Measurements from ENCODE around the gene SUPT4H1.
A peak's percentile ranks its signal among the peaks of the same experiment; 100 is the strongest.
"Not testable (repeated sequence)": the region's sequence is repeated elsewhere in the genome, so short reads cannot be mapped to it uniquely, and the experiment has no call there.

SUPT4H1 gene

GRCh38 chr17:58351831-58352595 lies at the start of gene SUPT4H1:
Gene SUPT4H1, minus strand, starts transcription at chr17:58352201. Its CDS starts 66 bp downstream, at chr17:58352135.
- in situ Hi-C loops (cut with HindIII; ENCODE audit: low sequenced_read_pairs): no loop called here
- DNase-seq (ENCODE audit: low read depth, low spot score): peak; percentile 92
- TF ChIP-seq CTCF (IDR thresholded peaks at IDR 0.05; ENCODE audit: low read depth, low read length): no peak

GRCh38 chr17:58401287-58401686 lies 49.3 kb upstream of the SUPT4H1 start:
- DNase-seq (ENCODE audit: low read depth, low spot score): no peak
- no peak overlapping the region for H3K4me3 ChIP-seq (ENCODE audit: low read depth, low read length)
- TF ChIP-seq CTCF (IDR thresholded peaks at IDR 0.05; ENCODE audit: low read depth, low read length): no peak
- in situ Hi-C loops (cut with HindIII; ENCODE audit: low sequenced_read_pairs): no loop called here

More at GRCh38 chr17:58351831-58352595, at the start of gene SUPT4H1:
- H3K4me3 ChIP-seq (ENCODE audit: low read depth, low read length): peak within 1 kb of the TSS; percentile 81

- in situ Hi-C loops (cut with HindIII; ENCODE audit: low sequenced_read_pairs): no loop called here
- H3K4me3 ChIP-seq (ENCODE audit: low read depth, low read length): no peak overlapping the region
- DNase-seq (ENCODE audit: low read depth, low spot score): no peak
- TF ChIP-seq CTCF (IDR thresholded peaks at IDR 0.05; ENCODE audit: low read depth, low read length): no peak
These were observed 48.8 kb upstream of the SUPT4H1 start for GRCh38 chr17:58400826-58401225.

- TF ChIP-seq CTCF (IDR thresholded peaks at IDR 0.05; ENCODE audit: low read depth, low read length): no peak
- in situ Hi-C loops (cut with HindIII; ENCODE audit: low sequenced_read_pairs): no loop called here
- no peak overlapping the region for H3K4me3 ChIP-seq (ENCODE audit: low read depth, low read length)
- no peak for DNase-seq (ENCODE audit: low read depth, low spot score)
These were observed 48.0 kb upstream of the SUPT4H1 start for GRCh38 chr17:58399974-58400373.

GRCh38 chr17:58398574-58399266 lies 46.7 kb upstream of the SUPT4H1 start:
- DNase-seq (ENCODE audit: low read depth, low spot score): no peak
- no peak for TF ChIP-seq CTCF (IDR thresholded peaks at IDR 0.05; ENCODE audit: low read depth, low read length)
- in situ Hi-C loops (cut with HindIII; ENCODE audit: low sequenced_read_pairs): no loop called here
- no peak overlapping the region for H3K4me3 ChIP-seq (ENCODE audit: low read depth, low read length)

GRCh38 chr17:58397421-58397820 lies 45.4 kb upstream of the SUPT4H1 start:
- DNase-seq (ENCODE audit: low read depth, low spot score); H3K4me3 ChIP-seq (ENCODE audit: low read depth, low read length); in situ Hi-C loops (cut with HindIII; ENCODE audit: low sequenced_read_pairs): not testable (repeated sequence)

- H3K4me3 ChIP-seq (ENCODE audit: low read depth, low read length): no peak overlapping the region
- in situ Hi-C loops (cut with HindIII; ENCODE audit: low sequenced_read_pairs): no loop called here
- no peak for TF ChIP-seq CTCF (IDR thresholded peaks at IDR 0.05; ENCODE audit: low read depth, low read length)
- no peak for DNase-seq (ENCODE audit: low read depth, low spot score)
These were observed 44.2 kb upstream of the SUPT4H1 start for GRCh38 chr17:58396173-58396572.
